Smooth muscle cell (in vitro differentiated cells): ENCODE measurements around the gene KISS1R. TPM values are rescaled to one million over a fixed set of nuclear protein-coding genes. Genes with fewer than 3 reads are reported as not detected.

Source experiments
- DNase-seq: peaks from one replicate; lab custom pipeline; 2025; ENCODE audit not compliant: unreplicated experiment; lab: John Stamatoyannopoulos, UW
- H2AFZ ChIP-seq: fragments of 200-600 bp; sonication (generic); 2 replicates; pipeline ENCODE4 v1.6.0; 2016; ENCODE audit warnings: antibody characterized with exemption, low read depth, mild to moderate bottlenecking
- H3F3A ChIP-seq: fragments of 200-600 bp; sonication (generic); 2 replicates; pipeline ENCODE4 v1.6.0; 2017; ENCODE audit warnings: antibody characterized with exemption, low read depth
- H3K27ac ChIP-seq: fragments of 200-600 bp; sonication (generic); 2 replicates; pipeline ENCODE4 v1.5.1; 2016; ENCODE audit warnings: low read depth, mild to moderate bottlenecking
- H3K27me3 ChIP-seq: fragments of 200-600 bp; sonication (generic); 2 replicates; pipeline ENCODE4 v1.6.1; 2016; ENCODE audit warnings: low read depth, mild to moderate bottlenecking
- H3K36me3 ChIP-seq: fragments of 200-600 bp; sonication (generic); 2 replicates; pipeline ENCODE4 v1.5.1; 2016; ENCODE audit warnings: low read depth
- H3K4me1 ChIP-seq: fragments of 200-600 bp; sonication (generic); 2 replicates; pipeline ENCODE4 v1.5.1; 2016; ENCODE audit warnings: low read depth
- H3K4me2 ChIP-seq: fragments of 200-600 bp; sonication (generic); 2 replicates; pipeline ENCODE4 v1.6.0; 2016; ENCODE audit warnings: mild to moderate bottlenecking
- H3K4me3 ChIP-seq: fragments of 200-600 bp; sonication (generic); 2 replicates; pipeline ENCODE4 v1.5.1; 2016; ENCODE audit warnings: mild to moderate bottlenecking
- H3K79me2 ChIP-seq: fragments of 200-600 bp; sonication (generic); 2 replicates; pipeline ENCODE4 v1.6.0; 2016; ENCODE audit warnings: low read depth, mild to moderate bottlenecking
- H3K9ac ChIP-seq: fragments of 200-600 bp; sonication (generic); 2 replicates; pipeline ENCODE4 v1.6.0; 2016; ENCODE audit warnings: low read depth
- H3K9me3 ChIP-seq: fragments of 200-600 bp; sonication (generic); replicated peaks from 2 replicates; pipeline ENCODE4 v1.5.1; 2016; ENCODE audit warnings: low read depth
- H4K20me1 ChIP-seq: fragments of 200-600 bp; sonication (generic); 2 replicates; pipeline ENCODE4 v1.6.0; 2016; ENCODE audit warnings: low read depth
- WGBS: methylation state at CpG from one replicate; pipeline ENCODE4 v1.1.7; 2016; ENCODE audit warnings: low lambda C conversion rate; 5-methylcytosine and 5-hydroxymethylcytosine counted together
- polyA plus RNA-seq: library from polyadenylated mRNA; unstranded; fragments of >200 nt; fragmentation: Nextera tagmentation; extraction: Ambion mirVana; gene quantifications from 2 replicates; pipeline ENCODE4 v1.2.1, GENCODE V29; 2016
- total RNA-seq: library from RNA; depleted of rRNA; stranded (reverse); fragments of >200 nt; gene quantifications from 2 replicates; pipeline ENCODE4 v1.2.3, GENCODE V29; 2014
- TF ChIP-seq, protein P1 (sequence below): fragments of 200-600 bp; sonication (generic); IDR thresholded peaks from 2 replicates; pipeline ENCODE4 v1.5.1; 2017; ENCODE audit warnings: borderline replicate concordance, mild to moderate bottlenecking, antibody characterized with exemption; ENCODE audit not compliant: insufficient read depth, poor library complexity, severe bottlenecking

KISS1R gene
- total and polyA plus RNA-seq, 2 experiments from 2014 or later = 0.61 TPM; not detected in 1

DNA sequence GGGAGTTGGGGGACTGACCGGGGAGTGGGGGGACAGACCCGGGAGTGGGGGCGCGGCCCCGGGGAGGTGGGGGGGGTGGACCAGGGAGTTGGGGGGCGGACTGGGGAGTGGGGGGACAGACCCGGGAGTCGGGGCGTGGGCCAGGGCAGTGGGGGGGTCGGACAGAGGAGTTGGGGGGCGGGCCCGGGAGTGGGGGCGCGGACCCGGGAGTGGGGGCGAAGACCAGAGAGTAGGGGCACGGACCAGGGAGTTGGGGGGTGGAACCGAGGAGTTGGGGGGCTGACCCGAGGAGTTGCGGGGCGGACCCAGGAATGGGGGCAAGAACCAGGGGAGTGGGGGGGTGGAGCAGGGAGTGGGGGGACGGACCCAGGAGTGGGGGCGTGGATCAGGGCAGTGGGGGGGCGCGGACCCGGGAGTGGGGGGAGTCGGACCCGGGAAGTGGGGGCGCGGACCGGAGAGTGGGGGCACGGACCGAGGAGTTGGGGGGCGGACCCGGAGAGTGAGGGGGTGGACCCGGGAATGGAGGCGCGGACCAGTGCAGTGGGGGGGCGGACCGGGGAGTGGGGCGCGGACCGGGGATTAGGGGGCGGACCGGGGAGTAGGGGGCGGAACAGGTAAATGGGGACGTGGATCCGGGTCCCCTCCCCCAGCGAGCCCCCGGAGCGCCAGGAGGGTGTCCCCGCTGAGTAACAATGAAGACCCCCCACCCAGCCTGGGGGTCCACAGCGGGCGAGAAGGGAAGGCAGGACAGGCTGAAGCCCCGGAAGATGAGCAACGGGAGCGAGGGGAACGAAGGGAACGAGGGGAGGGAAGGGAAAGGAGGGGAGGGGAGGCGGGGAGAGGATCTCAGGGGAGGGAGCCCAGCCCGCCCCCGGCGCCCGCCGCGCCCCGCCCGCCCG is 4.7 kb upstream of the KISS1R start:
- Histone ChIP-seq H3K36me3 (no peaks in the 10 kb centered on the region), H2AFZ (no peak overlapping the region), H3K9me3 (no peaks in the 10 kb centered on the region), H3K4me1 (no peaks in the 10 kb centered on the region), H3K27me3 (peaks cover 9% of the 10 kb centered on the region), H3K4me3 (peak overlapping the region; percentile 78), H3K9ac (peak overlapping the region; percentile 83), H3K4me2 (peak overlapping the region; percentile 94), H3F3A (peaks cover 8% of the 10 kb centered on the region), H3K27ac (no peak overlapping the region), H3K79me2 (peaks cover 52% of the 10 kb centered on the region), H4K20me1 (peaks cover 43% of the 10 kb centered on the region)
- no peak for DNase-seq
- TF ChIP-seq, protein P1, sequence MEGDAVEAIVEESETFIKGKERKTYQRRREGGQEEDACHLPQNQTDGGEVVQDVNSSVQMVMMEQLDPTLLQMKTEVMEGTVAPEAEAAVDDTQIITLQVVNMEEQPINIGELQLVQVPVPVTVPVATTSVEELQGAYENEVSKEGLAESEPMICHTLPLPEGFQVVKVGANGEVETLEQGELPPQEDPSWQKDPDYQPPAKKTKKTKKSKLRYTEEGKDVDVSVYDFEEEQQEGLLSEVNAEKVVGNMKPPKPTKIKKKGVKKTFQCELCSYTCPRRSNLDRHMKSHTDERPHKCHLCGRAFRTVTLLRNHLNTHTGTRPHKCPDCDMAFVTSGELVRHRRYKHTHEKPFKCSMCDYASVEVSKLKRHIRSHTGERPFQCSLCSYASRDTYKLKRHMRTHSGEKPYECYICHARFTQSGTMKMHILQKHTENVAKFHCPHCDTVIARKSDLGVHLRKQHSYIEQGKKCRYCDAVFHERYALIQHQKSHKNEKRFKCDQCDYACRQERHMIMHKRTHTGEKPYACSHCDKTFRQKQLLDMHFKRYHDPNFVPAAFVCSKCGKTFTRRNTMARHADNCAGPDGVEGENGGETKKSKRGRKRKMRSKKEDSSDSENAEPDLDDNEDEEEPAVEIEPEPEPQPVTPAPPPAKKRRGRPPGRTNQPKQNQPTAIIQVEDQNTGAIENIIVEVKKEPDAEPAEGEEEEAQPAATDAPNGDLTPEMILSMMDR = no peak
- 12% methylated on average over 8 of the region's 69 CpGs for WGBS

DNA sequence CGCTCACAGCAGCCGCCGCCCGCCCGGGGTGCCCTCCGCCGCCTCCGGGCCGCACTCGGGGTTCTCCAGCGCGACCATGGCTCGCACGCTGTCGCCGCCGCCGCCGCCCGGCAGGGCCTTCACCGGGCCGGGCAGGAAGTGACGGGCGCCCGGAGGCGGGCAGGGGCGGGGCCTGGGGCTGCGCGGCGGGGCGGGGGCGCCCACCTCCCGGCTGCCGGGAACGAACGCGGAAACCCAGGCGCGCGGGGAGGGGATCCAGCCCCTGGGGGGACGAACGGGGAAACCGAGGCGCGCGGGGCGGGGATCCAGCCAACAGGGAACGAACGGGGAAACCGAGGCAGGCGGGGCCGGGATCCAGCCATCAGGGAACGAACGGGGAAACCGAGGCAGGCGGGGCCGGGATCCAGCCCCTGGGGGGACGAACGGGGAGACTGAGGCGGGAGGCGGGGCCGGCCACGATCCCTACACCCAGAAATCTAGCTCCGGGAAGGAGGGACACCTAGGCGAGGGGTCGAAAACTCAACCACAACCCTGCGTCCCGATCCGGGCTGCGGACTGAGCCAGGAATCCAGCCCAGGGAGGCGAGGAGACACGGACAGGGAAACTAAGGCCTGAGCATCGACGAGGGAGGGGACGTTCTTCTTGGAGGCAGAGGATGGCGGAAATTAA is 3.9 kb upstream of the KISS1R start, which contains the start of gene R3HDM4:
TSS of gene R3HDM4 (minus strand) at position 140 of the 669 bp plus-strand sequence. CDS start at position 78, 62 bp downstream.
- Histone ChIP-seq H3K9me3 (no peaks in the 10 kb centered on the region), H3K27me3 (peaks cover 16% of the 10 kb centered on the region), H3K4me1 (no peaks in the 10 kb centered on the region), H3F3A (peaks cover 8% of the 10 kb centered on the region), H3K4me2 (peak within 1 kb of the TSS; percentile 96), H2AFZ (peak within 1 kb of the TSS; percentile 30), H3K4me3 (peak within 1 kb of the TSS; percentile 78), H3K9ac (peak within 1 kb of the TSS; percentile 87), H3K36me3 (no peaks in the 10 kb centered on the region), H3K27ac (peak within 1 kb of the TSS; percentile 60), H3K79me2 (peaks cover 44% of the 10 kb centered on the region), H4K20me1 (peaks cover 35% of the 10 kb centered on the region)
- DNase-seq = peak; percentile 43
- TF ChIP-seq, protein P1 = no peak
- 5% methylated on average over 29 of the region's 76 CpGs for WGBS

DNA sequence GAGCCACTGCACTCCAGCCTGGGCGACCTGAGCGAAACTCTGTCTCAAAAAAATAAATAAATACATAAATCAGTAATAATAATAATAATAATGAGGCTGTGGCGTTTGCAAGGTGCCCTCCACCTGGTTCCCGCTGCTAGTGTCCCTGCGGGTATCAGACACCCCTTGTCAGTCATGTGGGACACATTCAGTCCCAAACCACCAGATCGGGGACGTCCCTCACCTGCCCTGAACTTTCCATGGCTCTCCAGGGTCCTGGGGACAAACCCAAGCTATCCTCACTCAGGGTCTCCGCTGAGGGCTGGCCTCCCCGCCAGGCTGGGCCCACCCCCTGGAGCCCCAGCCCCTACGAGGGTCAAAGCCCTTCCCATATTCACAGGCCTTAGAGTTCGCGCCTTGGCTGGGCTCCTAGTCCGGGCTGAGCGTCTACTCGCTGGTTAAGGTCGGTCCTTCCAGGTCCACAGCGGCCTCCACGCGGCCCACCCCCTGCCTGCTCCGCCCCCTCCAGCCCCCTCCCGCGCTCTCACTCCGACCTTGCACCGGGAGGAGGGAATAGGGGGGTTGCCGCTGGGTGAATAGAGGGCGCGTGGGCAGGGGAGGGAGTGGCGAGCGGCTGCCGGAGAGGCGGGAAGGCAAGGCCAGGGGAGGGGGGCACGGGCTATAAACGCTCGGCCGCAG is 349 bp upstream of the KISS1R start:
- peaks cover under 1% of the 10 kb centered on the region for H4K20me1 ChIP-seq
- H3K79me2 ChIP-seq = peaks cover 10% of the 10 kb centered on the region
- DNase-seq = peak; percentile 6
- H3K4me1 ChIP-seq = no peaks in the 10 kb centered on the region
- H3K4me2 ChIP-seq = peak overlapping the region; percentile 81
- H3K9me3 ChIP-seq = no peaks in the 10 kb centered on the region
- 18% methylated on average over 17 of the region's 35 CpGs for WGBS
- peaks cover 4% of the 10 kb centered on the region for H3F3A ChIP-seq
- no peak overlapping the region for H3K27ac ChIP-seq
- H3K4me3 ChIP-seq = peak overlapping the region; percentile 34
- no peak overlapping the region for H2AFZ ChIP-seq
- H3K9ac ChIP-seq = no peak overlapping the region
- peaks cover 42% of the 10 kb centered on the region for H3K27me3 ChIP-seq
- TF ChIP-seq, protein P1 = no peak
- H3K36me3 ChIP-seq = no peaks in the 10 kb centered on the region
